ENCODE measurements around the gene SEPTIN10.
"Not testable (repeated sequence)": the region's sequence is repeated elsewhere in the genome, so short reads cannot be mapped to it uniquely, and the experiment has no call there.

The SEPTIN10 gene

GRCh38 chr2:109582928-109583895, 30.6 kb downstream of the SEPTIN10 start (continued):
- TF ChIP-seq ZNF776 (tag by site-specific recombination; IDR thresholded peaks at IDR 0.05; ENCODE audit: borderline replicate concordance) (no peak), ZNF580 (tag by site-specific recombination; IDR thresholded peaks at IDR 0.05) (0 out of 2 replicates have a peak, but pooled peaks have one; percentile 47)

GRCh38 chr2:109577630-109578029, 36.1 kb downstream of the SEPTIN10 start:
- H3K9me3 ChIP-seq (ENCODE audit: control insufficient read depth, insufficient read depth, low read depth, low read length); CTCF ChIA-PET; H3K27ac ChIP-seq (ENCODE audit: extremely low read depth, low read depth, low read length); H3K4me1 ChIP-seq (ENCODE audit: control insufficient read depth, insufficient read depth, low read length); H3K36me3 ChIP-seq (ENCODE audit: control insufficient read depth in 2 of 2, insufficient read depth in 1 of 2, low read length in 2 of 2); H3K4me3 ChIP-seq (ENCODE audit: low read depth, low read length); POLR2A ChIA-PET: not testable (repeated sequence)

GRCh38 chr2:109575373-109575772, 38.4 kb downstream of the SEPTIN10 start:
- CTCF ChIA-PET, result interaction anchor here (3.3 kb wide), 1 partner anchor 30 kb away, joined by 13 read pairs; no protein-coding TSS in a partner anchor
- H3K27ac ChIP-seq (ENCODE audit: extremely low read depth, low read depth, low read length), result no peak overlapping the region
- no peaks in the 10 kb centered on the region for H3K4me1 ChIP-seq (ENCODE audit: control insufficient read depth, insufficient read depth, low read length)
- POLR2A ChIA-PET, result no interaction called here
- TF ChIP-seq ZNF768 (tag by site-specific recombination; IDR thresholded peaks at IDR 0.05) (no peak), ELK4 (IDR thresholded peaks at IDR 0.05; ENCODE audit: borderline replicate concordance, low read depth, low read length) (no peak), ZNF23 (tag by site-specific recombination; IDR thresholded peaks at IDR 0.05; ENCODE audit: borderline replicate concordance) (no peak), ZNF280D (tag by site-specific recombination; IDR thresholded peaks at IDR 0.05) (no peak), BCL11B (tag by site-specific recombination; IDR thresholded peaks at IDR 0.05; ENCODE audit: low read depth) (no peak), OVOL3 (tag by site-specific recombination; IDR thresholded peaks at IDR 0.05) (no peak), ZNF146 (tag by site-specific recombination; IDR thresholded peaks at IDR 0.05) (no peak), ZNF174 (tag by site-specific recombination; IDR thresholded peaks at IDR 0.05) (no peak), MEIS1 (CRISPR knock-in tag; IDR thresholded peaks at IDR 0.05; ENCODE audit: borderline replicate concordance) (no peak), ZNF701 (tag by site-specific recombination; IDR thresholded peaks at IDR 0.05) (no peak), ZNF704 (tag by site-specific recombination; IDR thresholded peaks at IDR 0.05) (no peak), ZNF585B (tag by site-specific recombination; IDR thresholded peaks at IDR 0.05) (no peak), INSM2 (tag by site-specific recombination; IDR thresholded peaks at IDR 0.05) (no peak), ZNF549 (tag by site-specific recombination; IDR thresholded peaks at IDR 0.05) (no peak), ZNF792 (tag by site-specific recombination; IDR thresholded peaks at IDR 0.05) (no peak), ZNF837 (tag by site-specific recombination; IDR thresholded peaks at IDR 0.05) (no peak), ZNF10 (tag by site-specific recombination; IDR thresholded peaks at IDR 0.05) (no peak), OSR2 (tag by site-specific recombination; IDR thresholded peaks at IDR 0.05) (no peak)
- no peaks in the 10 kb centered on the region for H3K9me3 ChIP-seq (ENCODE audit: control insufficient read depth, insufficient read depth, low read depth, low read length)
- H3K36me3 ChIP-seq (ENCODE audit: control insufficient read depth in 2 of 2, insufficient read depth in 1 of 2, low read length in 2 of 2), result peaks cover 0 to 5% of the 10 kb centered on the region in 2 experiments; a peak in 2 of 3 replicates
- H3K4me3 ChIP-seq (ENCODE audit: low read depth, low read length), result no peak overlapping the region
